HG02642 (cell line): Measurements from ENCODE around the gene GP1BB.

ENCODE experiments used
- ATAC-seq: cut with Tn5 transposase; IDR thresholded peaks from one replicate; pipeline ENCODE4 v1.9.1; 2021; ENCODE audit warnings: mild to moderate bottlenecking; ENCODE audit not compliant: unreplicated experiment, poor library complexity

GP1BB gene

DNA sequence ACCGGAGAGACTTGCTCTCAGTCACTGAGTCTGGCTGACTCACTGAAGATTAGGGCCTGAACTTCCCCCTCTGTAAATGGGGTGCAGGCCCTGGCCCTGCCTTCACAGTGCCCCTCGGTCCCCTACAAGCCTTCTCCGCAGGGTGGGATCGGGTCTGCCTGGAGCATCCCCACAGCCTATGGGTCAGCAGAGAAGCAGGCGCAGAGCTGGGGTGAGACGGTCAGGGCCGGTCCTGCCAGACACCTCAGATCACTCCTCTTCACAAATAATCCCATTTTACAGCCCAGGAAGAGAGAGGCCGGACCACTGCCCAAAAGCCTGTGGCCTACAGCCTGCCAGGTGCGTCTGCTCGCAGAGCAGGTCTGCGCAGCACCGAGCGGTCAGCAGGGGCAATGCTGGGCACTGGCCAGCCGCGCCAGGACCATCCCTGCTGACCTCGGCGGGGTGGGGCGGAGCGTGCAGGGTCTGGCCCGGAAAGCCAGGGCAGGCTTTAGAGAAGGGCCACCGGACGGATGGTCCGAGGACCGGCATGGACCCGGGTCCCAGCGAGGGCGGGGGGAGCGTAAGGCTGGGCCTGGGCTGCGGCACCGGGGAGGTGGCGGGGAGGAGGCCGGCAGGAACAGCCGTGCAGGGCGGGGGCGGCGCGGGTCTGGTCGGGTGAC lies 9.6 kb upstream of the GP1BB start:
- no peak for ATAC-seq

DNA sequence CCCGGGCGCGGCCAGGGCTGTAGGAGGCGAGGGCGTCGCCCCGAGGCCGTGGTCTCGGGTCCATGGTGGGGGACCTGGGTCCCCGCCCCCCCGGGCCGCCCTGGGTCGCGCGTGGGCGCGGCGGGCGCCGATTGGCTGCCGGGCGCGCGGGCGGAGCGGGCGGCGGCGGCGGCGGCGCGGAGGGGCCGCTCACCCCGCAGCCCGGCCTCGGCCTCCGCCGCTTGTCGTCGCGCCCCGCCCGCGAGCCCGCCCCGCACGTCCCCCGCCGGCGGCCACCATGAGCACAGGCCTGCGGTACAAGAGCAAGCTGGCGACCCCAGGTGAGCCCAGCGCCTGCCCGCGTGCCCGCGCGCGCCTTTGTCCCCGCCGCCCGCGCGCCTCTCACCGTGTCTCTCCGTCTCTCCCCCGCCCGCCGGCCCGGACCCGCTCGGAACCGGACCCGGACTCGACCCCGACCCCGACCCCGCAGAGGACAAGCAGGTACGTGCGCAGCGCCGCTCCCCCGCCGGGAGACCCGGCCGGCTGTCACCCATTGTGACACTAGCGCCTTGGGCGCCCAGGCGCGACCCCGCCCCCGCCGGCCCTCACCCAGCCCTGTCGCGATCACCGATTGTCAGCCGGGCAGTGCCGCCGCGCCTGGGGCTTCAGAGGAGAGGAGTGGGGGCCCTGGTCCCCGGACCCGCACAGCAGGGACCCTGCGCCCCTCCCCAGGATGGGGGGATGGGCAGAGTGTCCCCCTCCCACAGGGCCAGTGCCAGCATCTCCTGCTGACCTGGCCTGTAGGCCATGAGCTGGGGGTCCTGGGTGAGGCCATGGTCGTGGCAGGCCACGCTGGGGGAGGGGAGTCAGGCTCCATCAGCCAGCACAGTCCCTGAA lies 8.8 kb upstream of the GP1BB start, which contains the start of gene SEPTIN5:
Gene SEPTIN5 (plus strand): TSS at position 192 of the 876 bp plus-strand sequence. CDS start 86 bp downstream, at position 278.
- no peak for ATAC-seq

DNA sequence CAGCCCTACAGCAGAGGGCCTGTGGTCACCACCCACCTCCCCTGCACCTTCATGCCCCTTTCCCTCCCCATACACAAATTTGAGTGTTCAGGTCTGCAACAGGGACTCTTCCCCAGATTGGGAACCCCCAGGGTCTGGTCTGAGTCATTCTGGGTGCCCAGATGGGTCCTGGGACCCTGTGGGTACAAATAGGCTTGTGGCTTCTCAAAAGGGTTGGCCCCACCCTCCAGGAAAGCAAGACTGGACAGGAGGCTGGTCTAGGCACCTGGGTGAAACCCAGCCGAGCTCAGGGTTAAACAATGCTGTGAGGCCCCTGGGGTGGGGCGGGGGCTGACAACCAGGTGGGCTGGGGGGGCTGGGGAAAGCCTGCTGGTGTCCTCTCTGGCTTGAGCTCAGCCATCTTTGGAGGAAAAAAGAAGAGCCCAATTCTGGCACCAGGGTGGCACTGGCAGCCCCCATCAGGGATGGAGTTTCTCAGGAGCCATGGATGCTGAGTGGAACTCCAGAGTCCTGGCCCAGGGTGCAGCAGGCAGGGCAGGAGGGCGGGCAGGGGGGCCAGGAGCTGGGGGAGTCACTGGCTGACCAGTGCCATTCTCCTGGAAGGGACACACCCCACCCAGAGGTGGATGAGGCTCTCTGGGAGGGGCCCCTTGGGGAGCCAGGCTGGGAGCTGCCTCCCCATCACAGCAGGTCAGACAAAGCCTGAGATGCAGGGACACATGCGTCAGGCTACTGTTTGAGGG lies 8.0 kb upstream of the GP1BB start:
- no peak for ATAC-seq

DNA sequence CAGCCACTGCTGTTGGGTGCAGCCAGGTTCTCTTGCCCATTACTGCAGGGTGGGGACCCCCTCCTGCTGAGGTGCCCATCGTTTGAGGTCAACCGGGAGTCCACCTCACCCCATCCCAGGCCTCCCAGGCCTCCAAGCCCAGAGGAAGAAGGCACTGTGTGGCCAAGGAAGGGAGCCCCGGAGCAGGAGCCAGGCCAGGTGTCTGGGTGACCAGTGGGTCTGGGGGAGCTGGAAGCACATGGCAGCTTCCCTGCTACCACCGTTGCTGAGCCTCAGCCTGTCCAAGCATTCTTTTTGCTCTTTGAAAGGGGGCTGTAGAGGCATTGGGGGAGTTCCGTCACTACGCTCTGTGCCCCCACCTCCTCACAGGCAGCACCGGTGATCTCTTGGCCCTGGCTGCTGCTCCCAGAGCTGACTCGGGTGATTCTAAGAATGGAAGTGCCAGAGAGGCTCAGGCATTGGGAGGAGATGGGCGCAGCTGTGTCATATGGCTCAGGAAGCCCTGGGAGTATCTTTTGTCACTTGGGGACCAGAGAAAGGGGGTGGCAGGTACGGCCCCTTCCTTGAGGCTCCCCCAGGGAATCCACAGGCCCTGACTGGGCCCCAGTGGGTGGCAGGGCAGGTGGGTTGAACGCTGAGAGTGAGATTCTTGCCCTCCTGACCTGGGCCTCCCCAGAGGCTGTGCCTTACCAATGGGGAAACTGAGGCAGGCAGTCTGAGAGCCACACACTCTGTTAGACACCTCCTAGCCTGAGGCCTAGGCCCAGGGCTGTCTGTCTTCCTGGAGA lies 7.1 kb upstream of the GP1BB start:
- no peak for ATAC-seq

DNA sequence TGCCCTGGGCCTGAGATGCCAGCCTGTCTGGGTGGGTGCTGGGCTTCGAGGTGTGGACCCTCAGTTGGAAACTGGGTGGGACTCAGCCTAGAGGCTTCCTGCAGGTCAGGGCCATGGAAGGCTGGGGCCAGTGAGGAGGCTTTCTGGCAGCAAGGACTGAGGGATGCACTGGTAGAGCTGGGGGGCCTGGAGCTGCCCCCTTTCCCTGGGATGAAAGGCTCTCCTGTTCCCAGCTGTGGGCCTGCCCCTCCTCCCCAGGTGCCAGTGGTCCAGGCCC lies 6.6 kb upstream of the GP1BB start:
- ATAC-seq, result no peak

DNA sequence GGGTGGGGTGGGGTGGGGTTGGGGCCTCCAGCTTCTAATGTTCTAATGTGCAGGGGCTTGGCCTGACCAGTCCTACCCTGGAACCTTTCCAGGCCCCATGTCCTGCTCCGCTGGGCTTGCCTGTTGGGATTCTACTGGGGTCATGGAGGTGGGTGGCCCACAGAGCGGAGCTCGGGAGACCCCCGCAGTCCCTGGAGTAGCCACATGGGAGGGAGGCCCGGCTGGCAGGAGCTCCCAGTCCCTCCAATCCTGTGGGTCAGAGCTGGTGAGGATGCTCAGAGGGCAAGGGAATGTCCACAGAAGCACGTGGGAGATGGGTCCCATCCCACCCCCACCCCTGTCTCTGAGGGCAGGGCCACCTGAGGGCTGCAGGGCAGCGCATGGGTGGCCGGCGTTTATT lies 6.2 kb upstream of the GP1BB start:
- no peak for ATAC-seq

DNA sequence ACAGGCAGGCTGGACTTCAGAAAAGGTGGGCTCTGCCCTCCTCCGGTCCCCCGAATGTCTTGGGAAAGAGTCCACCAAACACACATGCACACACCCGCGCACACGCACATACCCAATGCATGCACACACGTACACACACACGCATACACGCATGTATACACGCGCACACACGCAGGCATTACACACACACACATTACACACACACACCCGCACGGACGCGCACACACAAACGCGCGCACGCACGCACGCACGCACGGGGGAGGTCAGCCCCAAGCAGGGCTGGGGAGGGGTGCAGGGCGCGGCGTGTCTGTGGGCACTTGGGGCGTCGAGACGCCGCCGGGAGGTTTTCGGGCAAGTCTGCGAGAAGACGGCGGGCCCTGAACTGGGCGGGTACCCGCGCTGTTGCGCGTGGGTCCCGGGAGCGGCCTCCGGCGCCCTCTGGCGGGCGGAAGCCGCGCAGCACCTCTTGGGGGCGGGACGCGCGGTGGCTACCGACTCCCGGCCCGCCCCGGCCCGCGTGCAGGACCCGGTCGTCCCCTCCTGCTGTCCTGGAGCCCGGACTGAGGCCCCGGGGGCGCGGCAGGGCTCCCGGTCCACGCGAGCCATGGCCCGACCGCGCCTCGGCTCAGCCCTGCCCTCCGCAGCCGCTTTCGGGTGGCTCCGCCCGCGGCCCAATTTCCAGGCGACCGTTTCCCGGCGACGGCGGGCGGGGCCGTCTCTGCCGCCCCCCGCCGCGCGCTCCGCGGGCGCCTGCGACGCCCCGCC lies 5.5 kb upstream of the GP1BB start:
- ATAC-seq, result no peak

DNA sequence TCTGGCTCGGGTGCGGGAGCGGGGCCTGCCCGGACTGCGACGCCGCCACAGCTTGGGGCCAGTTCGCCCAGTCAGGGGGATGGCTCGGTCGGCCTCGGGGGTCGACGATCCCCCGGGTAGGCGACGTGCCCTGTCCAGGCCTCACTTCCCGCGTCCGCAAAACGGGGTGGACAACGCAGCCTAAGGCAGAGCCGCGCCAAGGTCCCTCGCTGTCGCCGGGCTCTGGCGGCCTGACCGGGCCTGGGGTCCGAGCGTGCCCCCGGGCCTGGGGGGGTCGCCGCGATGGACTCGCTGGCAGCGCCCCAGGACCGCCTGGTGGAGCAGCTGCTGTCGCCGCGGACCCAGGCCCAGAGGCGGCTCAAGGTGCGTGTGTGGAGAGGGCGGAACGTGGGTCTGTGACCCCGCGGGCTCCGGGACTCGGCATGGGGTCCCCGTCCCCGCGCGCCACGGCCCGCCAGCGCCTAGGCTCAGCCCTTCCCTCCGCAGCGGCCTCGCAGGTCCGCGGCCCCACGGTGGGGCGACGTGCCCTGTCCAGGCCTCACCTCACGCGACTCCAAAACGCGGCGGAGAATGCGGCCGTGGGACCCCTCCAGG lies 4.8 kb upstream of the GP1BB start:
- ATAC-seq, result no peak

DNA sequence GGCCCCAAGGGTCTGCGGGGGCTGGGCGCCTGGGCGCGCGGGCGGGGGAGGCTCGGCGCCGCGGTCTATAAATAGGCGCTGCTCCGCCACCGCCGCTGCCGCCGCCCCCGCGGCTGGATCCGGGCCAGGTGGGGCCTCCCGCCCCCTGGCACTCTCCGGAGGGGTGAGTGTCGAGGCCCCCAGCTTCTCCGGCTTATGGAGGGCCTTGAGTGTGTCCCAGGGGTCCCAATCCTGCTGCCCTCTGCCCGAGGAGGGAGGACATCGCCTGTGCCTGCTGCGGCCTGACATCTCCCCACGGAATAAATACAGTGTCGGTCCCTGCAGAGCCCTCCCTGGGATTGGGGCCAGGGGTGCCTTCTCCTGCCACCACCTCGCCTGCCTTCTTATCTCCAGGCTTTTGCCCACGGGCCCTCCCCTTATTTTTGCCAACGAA lies 4.3 kb upstream of the GP1BB start:
- ATAC-seq, result no peak

DNA sequence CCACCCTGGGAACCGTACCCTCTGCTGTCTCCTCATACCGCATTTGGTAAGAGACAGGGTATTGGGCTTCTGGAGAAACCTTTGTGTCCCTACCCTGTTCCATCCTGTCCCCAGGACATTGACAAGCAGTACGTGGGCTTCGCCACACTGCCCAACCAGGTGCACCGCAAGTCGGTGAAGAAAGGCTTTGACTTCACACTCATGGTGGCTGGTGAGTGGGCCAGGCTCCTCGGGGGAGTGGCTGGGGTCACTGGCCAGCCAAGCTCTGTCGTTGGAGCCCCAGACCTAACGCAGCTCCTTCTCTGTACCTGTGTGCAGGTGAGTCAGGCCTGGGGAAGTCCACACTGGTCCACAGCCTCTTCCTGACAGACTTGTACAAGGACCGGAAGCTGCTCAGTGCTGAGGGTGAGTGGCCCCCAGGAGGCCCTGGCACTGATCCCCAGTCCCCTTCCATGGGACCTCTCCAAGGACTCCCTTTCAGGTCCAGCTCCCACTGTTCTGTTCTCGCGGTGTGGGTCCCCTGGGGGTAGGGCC lies 3.8 kb upstream of the GP1BB start:
- no peak for ATAC-seq

DNA sequence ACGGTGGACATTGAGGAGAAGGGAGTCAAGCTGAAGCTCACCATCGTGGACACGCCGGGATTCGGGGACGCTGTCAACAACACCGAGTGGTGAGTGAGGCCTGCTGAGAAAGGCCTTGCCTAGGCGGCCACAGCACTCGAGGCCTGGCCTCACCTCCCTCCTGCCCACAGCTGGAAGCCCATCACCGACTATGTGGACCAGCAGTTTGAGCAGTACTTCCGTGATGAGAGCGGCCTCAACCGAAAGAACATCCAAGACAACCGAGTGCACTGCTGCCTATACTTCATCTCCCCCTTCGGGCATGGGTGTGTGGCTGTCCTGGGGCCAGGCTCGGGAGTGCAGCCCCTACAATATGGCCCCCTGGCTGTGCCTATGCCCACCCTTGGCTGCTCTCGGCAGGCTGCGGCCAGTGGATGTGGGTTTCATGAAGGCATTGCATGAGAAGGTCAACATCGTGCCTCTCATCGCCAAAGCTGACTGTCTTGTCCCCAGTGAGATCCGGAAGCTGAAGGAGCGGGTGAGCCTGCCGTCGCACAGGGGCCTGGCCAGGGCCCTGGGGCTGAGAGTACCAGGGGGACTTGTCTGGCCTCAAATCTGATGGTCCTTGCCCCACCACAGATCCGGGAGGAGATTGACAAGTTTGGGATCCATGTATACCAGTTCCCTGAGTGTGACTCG lies 3.0 kb upstream of the GP1BB start:
- no peak for ATAC-seq

DNA sequence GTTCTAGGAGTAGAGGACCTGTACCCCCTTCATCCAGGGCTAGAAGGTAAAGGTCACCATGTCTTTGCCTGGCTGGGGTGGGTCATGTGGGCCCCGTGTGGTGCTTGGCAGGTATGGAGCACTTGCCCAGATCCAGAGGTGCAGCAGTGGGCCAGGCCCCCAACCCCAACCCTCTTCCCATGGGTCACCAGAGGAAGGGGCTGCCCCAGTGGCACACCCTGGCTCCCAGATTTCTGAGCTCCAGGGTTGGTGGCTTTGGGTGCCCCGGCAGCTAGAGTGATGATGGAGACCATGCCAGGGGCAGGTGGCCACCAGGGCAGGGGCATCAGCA lies 2.4 kb upstream of the GP1BB start:
- ATAC-seq, result no peak

DNA sequence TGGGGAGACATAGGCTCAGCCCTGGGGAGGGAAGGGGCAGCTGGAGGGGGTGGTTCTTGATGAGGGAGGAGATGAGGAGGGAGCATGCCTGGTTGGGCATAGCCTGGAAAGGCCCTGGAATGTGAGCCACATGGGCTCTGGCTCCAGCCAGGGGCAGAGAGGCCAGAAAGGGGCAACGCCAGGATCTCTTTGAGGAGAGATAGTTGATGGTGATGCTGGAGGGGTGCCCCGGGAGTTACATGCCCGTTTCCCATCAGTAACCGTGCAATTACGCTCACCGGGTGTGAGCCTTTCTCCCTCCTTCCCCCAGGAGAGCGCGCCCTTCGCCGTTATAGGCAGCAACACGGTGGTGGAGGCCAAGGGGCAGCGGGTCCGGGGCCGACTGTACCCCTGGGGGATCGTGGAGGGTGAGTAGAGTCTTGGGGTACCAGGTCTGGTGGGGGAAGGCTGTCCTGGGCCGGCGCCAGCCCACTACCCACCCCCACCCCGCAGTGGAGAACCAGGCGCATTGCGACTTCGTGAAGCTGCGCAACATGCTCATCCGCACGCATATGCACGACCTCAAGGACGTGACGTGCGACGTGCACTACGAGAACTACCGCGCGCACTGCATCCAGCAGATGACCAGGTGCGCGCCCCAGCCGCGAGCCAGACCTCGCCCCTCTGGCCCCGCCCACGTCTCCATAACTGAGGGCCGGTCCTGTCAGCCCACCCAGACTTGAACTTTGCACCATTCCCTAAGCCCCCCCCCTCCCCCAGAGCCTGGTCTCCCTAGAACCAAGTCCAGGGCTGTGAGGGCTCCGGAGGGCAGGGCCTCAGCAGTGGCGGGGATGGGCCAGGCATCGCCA lies 1.8 kb upstream of the GP1BB start:
- no peak for ATAC-seq

DNA sequence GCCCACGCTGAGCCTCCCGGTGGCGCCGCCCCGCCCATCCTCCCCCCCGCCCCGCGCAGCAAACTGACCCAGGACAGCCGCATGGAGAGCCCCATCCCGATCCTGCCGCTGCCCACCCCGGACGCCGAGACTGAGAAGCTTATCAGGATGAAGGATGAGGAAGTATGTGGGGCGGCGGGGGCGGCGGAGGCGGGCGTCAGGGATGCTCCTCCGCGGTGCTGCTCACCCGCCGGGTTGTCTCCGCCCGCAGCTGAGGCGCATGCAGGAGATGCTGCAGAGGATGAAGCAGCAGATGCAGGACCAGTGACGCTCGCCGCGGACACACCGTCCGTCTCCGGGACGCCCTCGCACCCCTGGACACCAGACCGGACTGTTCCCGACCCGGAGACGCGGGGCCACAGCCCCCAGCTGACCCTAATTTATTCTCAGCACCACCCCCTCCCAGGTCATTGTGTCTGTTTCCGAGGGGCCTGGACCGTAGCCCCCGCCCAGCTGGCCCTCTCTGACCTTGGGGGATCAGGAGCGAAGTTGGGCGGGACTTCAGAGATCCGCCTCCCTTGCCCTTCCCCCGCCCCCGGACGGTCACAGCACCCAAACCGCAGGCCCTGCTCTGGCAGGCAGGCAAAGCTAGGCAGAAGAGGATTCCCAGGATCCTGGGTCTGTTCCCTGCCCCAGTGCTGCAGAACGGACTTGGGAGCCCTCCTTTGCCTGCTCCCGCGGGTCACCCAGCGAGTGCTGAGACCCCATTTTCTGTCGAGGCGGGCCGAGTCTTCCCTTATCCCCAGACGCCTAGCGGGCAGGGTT lies 959 bp upstream of the GP1BB start:
- ATAC-seq, result no peak

DNA sequence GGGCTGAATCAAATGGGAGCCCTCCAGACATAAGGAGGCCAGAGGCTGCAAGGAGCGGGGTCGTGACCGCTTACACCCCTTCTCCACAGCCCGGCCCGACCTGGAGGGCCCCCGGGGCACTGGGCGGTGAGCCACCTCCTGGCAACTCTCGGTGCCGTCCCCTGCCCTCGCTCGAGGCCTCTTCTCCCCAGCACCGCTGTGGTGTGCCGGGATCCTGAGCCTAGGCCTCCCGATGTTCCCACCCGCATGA lies 432 bp upstream of the GP1BB start:
- no peak for ATAC-seq

DNA sequence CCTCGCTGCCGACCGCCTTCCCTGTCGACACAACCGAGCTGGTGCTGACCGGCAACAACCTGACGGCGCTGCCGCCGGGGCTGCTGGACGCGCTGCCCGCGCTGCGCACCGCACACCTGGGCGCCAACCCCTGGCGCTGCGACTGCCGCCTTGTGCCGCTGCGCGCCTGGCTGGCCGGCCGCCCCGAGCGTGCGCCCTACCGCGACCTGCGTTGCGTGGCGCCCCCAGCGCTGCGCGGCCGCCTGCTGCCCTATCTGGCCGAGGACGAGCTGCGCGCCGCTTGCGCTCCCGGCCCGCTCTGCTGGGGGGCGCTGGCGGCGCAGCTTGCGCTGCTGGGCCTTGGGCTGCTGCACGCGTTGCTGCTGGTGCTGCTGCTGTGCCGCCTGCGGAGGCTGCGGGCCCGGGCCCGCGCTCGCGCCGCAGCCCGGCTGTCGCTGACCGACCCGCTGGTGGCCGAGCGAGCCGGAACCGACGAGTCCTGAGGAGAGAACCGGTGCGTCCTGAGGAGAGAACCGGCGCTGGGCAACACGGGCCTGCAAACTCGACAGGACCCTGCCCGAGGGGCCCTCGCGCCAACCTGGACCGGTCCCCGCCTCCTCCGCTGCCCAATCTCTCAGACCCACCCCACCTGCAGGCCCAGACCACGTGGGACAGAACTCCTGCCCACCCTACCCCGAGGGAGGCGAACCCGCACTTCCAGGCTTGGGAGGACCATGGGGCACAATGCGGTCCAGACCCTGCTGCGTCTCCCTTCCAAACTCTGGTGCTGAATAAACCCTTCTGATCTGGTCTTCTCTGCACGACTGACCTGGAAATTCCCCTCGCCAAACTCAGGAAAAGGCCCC lies 866 bp downstream of the GP1BB start:
- no peak for ATAC-seq
